ENCODE data around the gene HOTAIR.

GRCh38 chr12:53996240-53997203 lies 21.8 kb upstream of the HOTAIR start:
- TF ChIP-seq EP300 (IDR thresholded peaks at IDR 0.05) (no peak), CTCF (IDR thresholded peaks at IDR 0.05) (no peak), POLR2A (IDR thresholded peaks at IDR 0.05) (no peak)
